Esophagus muscularis mucosa (tissue), 3 donors: ENCODE results near the gene SAFB.

Experiments used
- CTCF ChIP-seq, 3 experiments: fragments of 200-600 bp in 2 of 3; fragments of 450-650 bp in 1 of 3; sonication (generic) in 2 of 3; IDR thresholded peaks; one replicate each; pipeline ENCODE4 v1.5.1; 2017 to 2019; ENCODE audit warnings: antibody characterized with exemption in 3 of 3, mild to moderate bottlenecking in 2 of 3, moderate library complexity in 1 of 3
- POLR2A ChIP-seq: fragments of 450-650 bp; IDR thresholded peaks from one replicate; pipeline ENCODE4 v1.6.1; 2017; ENCODE audit warnings: antibody characterized with exemption, moderate library complexity, mild to moderate bottlenecking, low read depth
- POLR2AphosphoS5 ChIP-seq, 2 donors: sonication (generic); formaldehyde crosslinking; IDR thresholded peaks; one replicate each; pipeline ENCODE4 v1.6.1; 2017; ENCODE audit warnings: antibody characterized with exemption in 2 of 2

GRCh38 chr19:5587661-5588060, 35.2 kb upstream of the SAFB start:
- no peak for TF ChIP-seq CTCF (IDR thresholded peaks at IDR 0.05)
- TF ChIP-seq POLR2A = no peak
- no peak for TF ChIP-seq POLR2AphosphoS5 (IDR thresholded peaks at IDR 0.05)
